GM19239 (cell line): ENCODE data around the gene PLCH1.

Source experiments
- DNase-seq: peaks from one replicate; pipeline ENCODE4 v3.0.0; 2011; ENCODE audit warnings: low spot score; ENCODE audit not compliant: insufficient read length
- FAIRE-seq: peaks from 2 replicates; lab custom pipeline; 2011; peaks lifted over from hg19 to GRCh38; lab: Jason Lieb, UNC

PLCH1 gene

GRCh38 chr3:155572085-155572484 is 172.8 kb downstream of the PLCH1 start:
- FAIRE-seq (no peak), DNase-seq (no peak)

- FAIRE-seq (no peak), DNase-seq (no peak)
Observed at GRCh38 chr3:155568295-155568694, 176.6 kb downstream of the PLCH1 start.

GRCh38 chr3:155560594-155560993 is 184.3 kb downstream of the PLCH1 start:
- DNase-seq (no peak), FAIRE-seq (no peak)

- FAIRE-seq (no peak), DNase-seq (no peak)
Observed at GRCh38 chr3:155560135-155560534, 184.7 kb downstream of the PLCH1 start.

GRCh38 chr3:155556531-155556930 is 188.3 kb downstream of the PLCH1 start:
- no peak for DNase-seq
- no peak for FAIRE-seq

- peak; percentile 31 for FAIRE-seq
- no peak for DNase-seq
Observed at GRCh38 chr3:155555479-155556060, 189.3 kb downstream of the PLCH1 start.

GRCh38 chr3:155554777-155555451 is 190.0 kb downstream of the PLCH1 start:
- FAIRE-seq (peak; percentile 90), DNase-seq (no peak)

- FAIRE-seq (peak; percentile 89), DNase-seq (no peak)
Observed at GRCh38 chr3:155553780-155554179, 191.1 kb downstream of the PLCH1 start.

GRCh38 chr3:155553326-155553725 is 191.5 kb downstream of the PLCH1 start:
- DNase-seq (no peak), FAIRE-seq (no peak)

- DNase-seq (no peak), FAIRE-seq (no peak)
Observed at GRCh38 chr3:155550391-155550790, 194.5 kb downstream of the PLCH1 start.

- DNase-seq = no peak
- peak; percentile 54 for FAIRE-seq
Observed at GRCh38 chr3:155549087-155549486, 195.8 kb downstream of the PLCH1 start.

- FAIRE-seq = no peak
- DNase-seq = no peak
Observed at GRCh38 chr3:155548195-155548594, 196.7 kb downstream of the PLCH1 start.

- FAIRE-seq = no peak
Observed at GRCh38 chr3:155535098-155535497, 209.8 kb downstream of the PLCH1 start.

GRCh38 chr3:155528579-155528978 is 216.3 kb downstream of the PLCH1 start:
- FAIRE-seq = no peak
- DNase-seq = no peak

More at GRCh38 chr3:155535098-155535497, 209.8 kb downstream of the PLCH1 start:
- no peak for DNase-seq

- FAIRE-seq = no peak
- no peak for DNase-seq
Observed at GRCh38 chr3:155525324-155525833, 219.5 kb downstream of the PLCH1 start.

GRCh38 chr3:155520463-155520862 is 224.4 kb downstream of the PLCH1 start:
- DNase-seq (no peak), FAIRE-seq (no peak)

- FAIRE-seq (no peak), DNase-seq (no peak)
Observed at GRCh38 chr3:155519078-155519477, 225.8 kb downstream of the PLCH1 start.

- DNase-seq (no peak), FAIRE-seq (no peak)
Observed at GRCh38 chr3:155517903-155518302, 227.0 kb downstream of the PLCH1 start.

- FAIRE-seq (no peak), DNase-seq (no peak)
Observed at GRCh38 chr3:155516439-155516838, 228.4 kb downstream of the PLCH1 start.

GRCh38 chr3:155512867-155513261 is 232.0 kb downstream of the PLCH1 start:
- DNase-seq (no peak), FAIRE-seq (no peak)

- FAIRE-seq (no peak), DNase-seq (no peak)
Observed at GRCh38 chr3:155512175-155512866, 232.6 kb downstream of the PLCH1 start.
